AG04449 (cell line): ENCODE measurements around the gene ARL6IP5.
A peak's percentile ranks its signal among the peaks of the same experiment; 100 is the strongest.

ENCODE experiments used
- CTCF ChIA-PET: fragments of 350-600 bp; formaldehyde crosslinking; extraction: SDS; loops from one replicate; lab custom pipeline; 2021; ENCODE audit warnings: antibody characterized with exemption; lab: Yijun Ruan, JAX
- POLR2A ChIA-PET: fragments of 400-600, 350-600 bp; formaldehyde crosslinking; extraction: SDS; loops from one replicate; lab custom pipeline; 2020; ENCODE audit warnings: antibody characterized with exemption, inconsistent platforms; lab: Yijun Ruan, JAX
- DNase-seq: peaks from one replicate; pipeline ENCODE4 v3.0.0-alpha.2; 2010; ENCODE audit warnings: low read depth, low spot score
- H3K4me3 ChIP-seq: 2 replicates; pipeline ENCODE4 v1.5.1; 2011; ENCODE audit warnings: low read depth, mild to moderate bottlenecking, control low read depth, low read length
- CTCF ChIP-seq: IDR thresholded peaks from one replicate; pipeline ENCODE4 v1.5.1; 2011; ENCODE audit warnings: mild to moderate bottlenecking, moderate library complexity, low read length, control low read depth, inconsistent platforms; ENCODE audit not compliant: insufficient read depth; ENCODE audit errors: missing control alignments

ARL6IP5 gene

GRCh38 chr3:69090021-69090420 lies 5.3 kb downstream of the ARL6IP5 start:
- ChIA-PET POLR2A (no interaction called here), CTCF (interaction anchor here (0.9 to 2.2 kb wide), 4 partner anchors 9 to 220 kb away, joined by 3 to 6 read pairs (median 4); partner anchors contain the start of gene EOGT)
- no peak for TF ChIP-seq CTCF
- H3K4me3 ChIP-seq: no peak overlapping the region
- DNase-seq: peak; percentile 52

- TF ChIP-seq CTCF: no peak
- DNase-seq: no peak
- no peak overlapping the region for H3K4me3 ChIP-seq
- ChIA-PET POLR2A (interaction anchor here (1.1 kb wide), 1 partner anchor 9 kb away, joined by 4 read pairs; no protein-coding TSS in a partner anchor), CTCF (interaction anchor here (1.0 to 2.2 kb wide), 4 partner anchors 7 to 29 kb away, joined by 3 to 8 read pairs (median 4); no protein-coding TSS in a partner anchor)
These were observed 6.8 kb downstream of the ARL6IP5 start for GRCh38 chr3:69091389-69092029.

GRCh38 chr3:69092030-69092516 lies 7.3 kb downstream of the ARL6IP5 start:
- H3K4me3 ChIP-seq: no peak overlapping the region
- TF ChIP-seq CTCF: no peak
- CTCF ChIA-PET: interaction anchor here (1.0 to 1.9 kb wide), 2 partner anchors 9 to 28 kb away, joined by 3 to 8 read pairs; no protein-coding TSS in a partner anchor
- no peak for DNase-seq
- POLR2A ChIA-PET: interaction anchor here (1.1 kb wide), 1 partner anchor 10 kb away, joined by 4 read pairs; no protein-coding TSS in a partner anchor

GRCh38 chr3:69094467-69095205 lies 9.9 kb downstream of the ARL6IP5 start:
- DNase-seq: no peak
- ChIA-PET CTCF (interaction anchor here (1.4 kb wide), 2 partner anchors 26 to 315 kb away, joined by 5 to 6 read pairs; no protein-coding TSS in a partner anchor), POLR2A (interaction anchor here (0.6 to 1.7 kb wide), 3 partner anchors 10 to 1862 kb away, joined by 3 to 9 read pairs (median 3); partner anchors contain the start of gene ARL6IP5)
- no peak for TF ChIP-seq CTCF
- H3K4me3 ChIP-seq: no peak overlapping the region

- POLR2A ChIA-PET: no interaction called here
- H3K4me3 ChIP-seq: no peak overlapping the region
- TF ChIP-seq CTCF: no peak
- CTCF ChIA-PET: no interaction called here
- no peak for DNase-seq
These were observed 10.9 kb downstream of the ARL6IP5 start for GRCh38 chr3:69095636-69096035.

- CTCF ChIA-PET: no interaction called here
- no peak for TF ChIP-seq CTCF
- no peak overlapping the region for H3K4me3 ChIP-seq
- DNase-seq: no peak
- POLR2A ChIA-PET: no interaction called here
These were observed 11.6 kb downstream of the ARL6IP5 start for GRCh38 chr3:69096299-69096698.
